ENCODE measurements around the gene CISTR. TPM values are rescaled to one million over a fixed set of nuclear protein-coding genes. Genes with fewer than 3 reads are reported as not detected.

The CISTR gene
- total RNA-seq, 1 experiment from 2014 or later: not detected

GRCh38 chr12:53740130-53740491 is 11.7 kb downstream of the CISTR start:
- H3K79me1 ChIP-seq (ENCODE audit: insufficient read depth, low read depth, low read length, poor library complexity, severe bottlenecking): no peaks in the 10 kb centered on the region
- H2BK12ac ChIP-seq (ENCODE audit: insufficient read length, low read depth, low read length): no peak overlapping the region
- H2BK120ac ChIP-seq (ENCODE audit: low read depth, low read length, poor library complexity, severe bottlenecking): no peak overlapping the region
- H3K9ac ChIP-seq (ENCODE audit: extremely low read depth, insufficient read length, low read length): no peak overlapping the region
- no peaks in the 10 kb centered on the region for H3K79me2 ChIP-seq (ENCODE audit: insufficient read depth, low read length)
- H3K27me3 Mint-ChIP-seq (ENCODE audit: low read depth): no peaks in the 10 kb centered on the region; the same call in none of the 2 replicates
- H3K23me2 ChIP-seq (ENCODE audit: insufficient read length, low read depth, low read length, poor library complexity, severe bottlenecking): peaks cover 19% of the 10 kb centered on the region
- H3K4me2 ChIP-seq (ENCODE audit: insufficient read depth, insufficient read length, low read length): peak overlapping the region; percentile 77
- no peak overlapping the region for H2AK5ac ChIP-seq (ENCODE audit: insufficient read length, low read length)
- H3K27ac Mint-ChIP-seq: no peak overlapping the region
- no peaks in the 10 kb centered on the region for H4K20me1 ChIP-seq (ENCODE audit: control insufficient read depth, insufficient read depth, insufficient read length)
- no peaks in the 10 kb centered on the region for H3K9me3 Mint-ChIP-seq
- DNase-seq: no peak
- peaks cover 2% of the 10 kb centered on the region; the same call in 1 of the 2 replicates for H3K4me1 ChIP-seq (ENCODE audit: insufficient read depth, low read length)
- no CpG with 5 or more reads among the region's 3 CpGs for WGBS (ENCODE audit: extremely low coverage, insufficient read length, low lambda C conversion rate)
- peak overlapping the region; percentile 59 to 81; a peak in 2 of 5 replicates for H3K4me3 Mint-ChIP-seq
- H4K91ac ChIP-seq (ENCODE audit: insufficient read length, low read depth, low read length): no peak overlapping the region
- H3K23ac ChIP-seq (ENCODE audit: insufficient read length, low read depth, low read length): no peak overlapping the region
- no peak overlapping the region for H3K18ac ChIP-seq (ENCODE audit: insufficient read length, low read depth, low read length)
- no peak overlapping the region for H2BK15ac ChIP-seq (ENCODE audit: low read depth, low read length)
- H3K14ac ChIP-seq (ENCODE audit: insufficient read depth, low read length): no peak overlapping the region
- H3K4ac ChIP-seq (ENCODE audit: low read depth, low read length): no peak overlapping the region
- no peak overlapping the region for H4K5ac ChIP-seq (ENCODE audit: insufficient read length, low read depth, low read length)
- H3K27me3 ChIP-seq (ENCODE audit: insufficient read depth, low read length): peaks cover 31% of the 10 kb centered on the region; the same call in 1 of the 2 replicates
- H3K27ac ChIP-seq (ENCODE audit: insufficient read length, low read depth, low read length): no peak overlapping the region
- no peak overlapping the region for H2AFZ ChIP-seq (ENCODE audit: low read length)
- peaks cover 16 to 19% of the 10 kb centered on the region in 2 experiments for H3K4me1 Mint-ChIP-seq
- no peak overlapping the region for H3T11ph ChIP-seq (ENCODE audit: low read length)
- no peaks in the 10 kb centered on the region for H3K9me3 ChIP-seq (ENCODE audit: control insufficient read depth, low read depth, low read length)
- no peaks in the 10 kb centered on the region for H3K36me3 Mint-ChIP-seq (ENCODE audit: insufficient read depth in 1 of 3, low read depth in 3 of 3)
- no peak overlapping the region for H4K8ac ChIP-seq (replicated peaks; ENCODE audit: insufficient read length, low read depth, low read length)
- H3K56ac ChIP-seq (ENCODE audit: insufficient read length, low read depth, low read length): no peak overlapping the region
- no peak overlapping the region for H2BK20ac ChIP-seq (ENCODE audit: low read depth, low read length, poor library complexity, severe bottlenecking)
- TF ChIP-seq CTCF (conservative IDR thresholded peaks at IDR 0.05): no peak; the same call in 2 of the 3 replicates
- no peak overlapping the region for H2BK5ac ChIP-seq (ENCODE audit: insufficient read length, low read length)
